CD8-positive, alpha-beta memory T cell (primary cell): ENCODE measurements around the gene CYLD. TPM values are rescaled to one million over a fixed set of nuclear protein-coding genes. Genes with fewer than 3 reads are reported as not detected.

Experiments used
- CTCF ChIA-PET: fragments of 350-600 bp; sonication (Branson Sonifier 250); formaldehyde crosslinking; loops from one replicate; lab custom pipeline; 2021; ENCODE audit warnings: antibody characterized with exemption; lab: Charles Lee
- POLR2A ChIA-PET: fragments of 350-600 bp; sonication (Branson Sonifier 250); formaldehyde crosslinking; loops from one replicate; lab custom pipeline; 2021; ENCODE audit warnings: antibody characterized with exemption; lab: Charles Lee
- DNase-seq, 5 donors: peaks; one replicate each; pipeline versions ENCODE4 v3.0.0 to v3.0.0-alpha.2; 2020 to 2022; ENCODE audit warnings: mixed read lengths in 1 of 5
- H3K27ac ChIP-seq: one replicate; pipeline ENCODE4 v1.7.0; 2013; ENCODE audit warnings: low read depth, mild to moderate bottlenecking, low read length, moderate library complexity
- H3K27me3 ChIP-seq: 2 replicates; pipeline ENCODE4 v1.7.0; 2013; ENCODE audit warnings: low read length, mild to moderate bottlenecking; ENCODE audit not compliant: insufficient read depth, poor library complexity, severe bottlenecking
- H3K36me3 ChIP-seq: 2 replicates; pipeline ENCODE4 v1.7.0; 2013; ENCODE audit warnings: mild to moderate bottlenecking, low read length, moderate library complexity; ENCODE audit not compliant: insufficient read depth
- H3K4me1 ChIP-seq: 2 replicates; pipeline ENCODE4 v1.7.0; 2013; ENCODE audit warnings: mild to moderate bottlenecking, low read length, moderate library complexity; ENCODE audit not compliant: insufficient read depth
- H3K4me3 ChIP-seq: 2 replicates; pipeline ENCODE4 v1.7.0; 2013; ENCODE audit warnings: mild to moderate bottlenecking, low read length
- H3K9me3 ChIP-seq: 2 replicates; pipeline ENCODE4 v1.7.0; 2013; ENCODE audit warnings: mild to moderate bottlenecking, low read length
- H3K27ac Mint-ChIP-seq, 8 donors: one replicate each; pipeline ENCODE4 v1.8.0; 2020 to 2021; ENCODE audit warnings: mixed read lengths in 8 of 8, mild to moderate bottlenecking in 6 of 8, inconsistent platforms in 3 of 8, moderate library complexity in 3 of 8
- H3K27me3 Mint-ChIP-seq, 2 donors: one replicate each; pipeline ENCODE4 v1.8.0; 2020 to 2021; ENCODE audit warnings: mixed read lengths in 2 of 2, mild to moderate bottlenecking in 1 of 2, moderate library complexity in 1 of 2
- H3K36me3 Mint-ChIP-seq, 3 donors: one replicate each; pipeline ENCODE4 v1.8.0; 2020 to 2021; ENCODE audit warnings: mixed read lengths in 3 of 3, inconsistent platforms in 1 of 3, mild to moderate bottlenecking in 1 of 3
- H3K4me1 Mint-ChIP-seq, 3 donors: one replicate each; pipeline ENCODE4 v1.8.0; 2020 to 2021; ENCODE audit warnings: mixed read lengths in 3 of 3, inconsistent platforms in 1 of 3, mild to moderate bottlenecking in 1 of 3
- H3K4me3 Mint-ChIP-seq, 7 donors: one replicate each; pipeline ENCODE4 v1.8.0; 2020 to 2021; ENCODE audit warnings: mixed read lengths in 7 of 7, mild to moderate bottlenecking in 6 of 7, moderate library complexity in 4 of 7, inconsistent platforms in 2 of 7
- H3K9me3 Mint-ChIP-seq, 5 donors: one replicate each; pipeline ENCODE4 v1.8.0; 2020 to 2022; ENCODE audit warnings: mixed read lengths in 5 of 5, mild to moderate bottlenecking in 3 of 5, moderate library complexity in 2 of 5, inconsistent platforms in 1 of 5
- polyA plus RNA-seq: library from polyadenylated mRNA; unstranded; fragments of 300-500 nt; fragmentation: Illumina TruSeq; gene quantifications from one replicate; pipeline ENCODE4 v1.2.3, GENCODE V29; 2021
- total RNA-seq, 2 experiments: library from RNA; stranded (reverse); gene quantifications; one replicate each; pipeline ENCODE4 v1.2.3, GENCODE V29; 2021

Gene CYLD
- total and polyA plus RNA-seq, 3 experiments from 2014 or later: 105 to 152 (median 144) TPM

DNA sequence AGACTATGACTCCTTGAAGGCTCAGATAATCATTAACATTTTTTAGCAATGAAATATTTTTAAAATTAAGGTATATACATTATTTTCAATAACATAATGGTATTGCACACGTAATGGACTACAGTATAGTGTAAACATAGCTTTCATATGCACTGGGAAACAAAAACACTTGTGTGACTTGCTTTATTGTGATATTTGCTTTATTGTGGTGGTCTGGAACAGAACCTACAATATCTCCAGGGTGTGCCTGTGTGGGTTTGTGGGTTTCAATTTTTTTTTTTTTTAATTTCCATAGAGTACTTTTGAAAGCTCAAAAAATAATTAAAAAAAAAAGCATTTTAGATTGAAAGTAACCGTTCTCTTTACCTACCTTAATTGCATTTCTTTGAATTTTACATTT, 25.3 kb downstream of the CYLD start:
- Mint-ChIP-seq H3K27me3 (no peaks in the 10 kb centered on the region), H3K9me3 (peaks cover 0 to 9% (median 3%) of the 10 kb centered on the region in 5 donors), H3K4me3 (peak overlapping the region in 4 of 7 donors; percentile 21 to 63 (median 49)), H3K4me1 (peaks cover 74 to 100% (median 99%) of the 10 kb centered on the region in 3 donors), H3K27ac (peak overlapping the region in 6 of 8 donors; percentile 4 to 84 (median 47)), H3K36me3 (peaks cover 40 to 88% (median 44%) of the 10 kb centered on the region in 3 donors)
- Histone ChIP-seq H3K4me3 (no peak overlapping the region), H3K27ac (no peak overlapping the region), H3K4me1 (peaks cover 62% of the 10 kb centered on the region), H3K27me3 (no peaks in the 10 kb centered on the region), H3K36me3 (peaks cover 29% of the 10 kb centered on the region), H3K9me3 (peaks cover 5% of the 10 kb centered on the region)
- CTCF ChIA-PET: interaction anchor here (1.1 to 1.9 kb wide), 5 partner anchors 20 to 100 kb away, joined by 3 to 4 read pairs (median 4); partner anchors contain the start of genes CYLD and SNX20
- POLR2A ChIA-PET: no interaction called here
- DNase-seq: no peak

DNA sequence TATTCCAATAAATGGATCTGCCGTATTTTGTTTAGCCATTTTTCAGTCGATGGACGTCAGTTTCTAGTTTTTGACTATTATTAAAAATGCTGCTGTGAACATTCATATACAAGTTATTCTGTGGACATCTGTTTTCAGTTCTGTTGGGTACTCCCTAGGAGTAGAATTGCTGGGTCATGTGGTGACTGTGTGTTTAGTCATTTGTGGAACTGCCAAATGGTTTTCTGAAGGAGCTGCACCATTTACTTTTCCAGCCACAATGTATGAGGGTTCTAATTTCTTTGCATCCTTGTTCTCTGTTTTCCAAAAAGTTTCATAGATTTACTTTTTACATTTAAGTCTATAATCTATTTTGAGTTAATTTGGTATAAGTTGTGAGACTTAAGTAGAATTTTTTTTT, 29.5 kb downstream of the CYLD start:
- H3K4me3 ChIP-seq: no peak overlapping the region
- H3K27ac ChIP-seq: no peak overlapping the region
- peak overlapping the region in 3 of 8 donors; percentile 21 to 44 (median 26) for H3K27ac Mint-ChIP-seq
- H3K27me3 ChIP-seq: no peaks in the 10 kb centered on the region
- H3K9me3 ChIP-seq: no peaks in the 10 kb centered on the region
- peaks cover 63 to 99% (median 97%) of the 10 kb centered on the region in 3 donors for H3K4me1 Mint-ChIP-seq
- H3K27me3 Mint-ChIP-seq: no peaks in the 10 kb centered on the region
- H3K36me3 Mint-ChIP-seq: peaks cover 28 to 86% (median 37%) of the 10 kb centered on the region in 3 donors
- ChIA-PET POLR2A (no interaction called here), CTCF (interaction anchor here (1.9 kb wide), 1 partner anchor 35 kb away, joined by 6 read pairs; no protein-coding TSS in a partner anchor)
- peaks cover 31% of the 10 kb centered on the region for H3K36me3 ChIP-seq
- peaks cover 25% of the 10 kb centered on the region for H3K4me1 ChIP-seq
- peaks cover 0 to 5% (median 0%) of the 10 kb centered on the region in 5 donors for H3K9me3 Mint-ChIP-seq
- H3K4me3 Mint-ChIP-seq: no peak overlapping the region
- no peak for DNase-seq

DNA sequence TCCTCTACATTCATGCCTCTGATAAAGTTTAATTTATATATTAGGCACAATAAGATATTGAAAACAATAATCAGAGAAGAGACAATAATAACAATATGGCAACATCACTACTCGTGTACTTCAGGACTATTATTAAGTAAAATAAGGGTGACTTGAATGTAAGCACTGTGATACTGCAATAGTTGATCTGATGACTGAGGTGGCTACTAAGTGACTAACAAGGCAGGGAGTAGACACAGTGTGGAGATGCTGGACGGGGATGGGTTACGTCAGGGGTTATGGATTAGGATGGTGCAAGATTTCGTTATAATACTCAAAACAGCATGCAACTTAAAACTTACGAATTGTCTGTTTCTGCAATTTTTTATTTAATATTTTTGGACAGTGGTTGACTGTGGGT, 32.5 kb downstream of the CYLD start:
- H3K4me3 ChIP-seq: no peak overlapping the region
- H3K9me3 ChIP-seq: no peaks in the 10 kb centered on the region
- Mint-ChIP-seq H3K4me1 (peaks cover 47 to 96% (median 91%) of the 10 kb centered on the region in 3 donors), H3K9me3 (peaks cover 0 to 4% (median 0%) of the 10 kb centered on the region in 5 donors), H3K27me3 (no peaks in the 10 kb centered on the region), H3K36me3 (peaks cover 13 to 86% (median 33%) of the 10 kb centered on the region in 3 donors), H3K4me3 (peak overlapping the region in 1 of 7 donors; percentile 30), H3K27ac (peak overlapping the region in 4 of 8 donors; percentile 21 to 64 (median 30))
- DNase-seq: no peak
- H3K36me3 ChIP-seq: peaks cover 40% of the 10 kb centered on the region
- ChIA-PET CTCF (no interaction called here), POLR2A (no interaction called here)
- H3K27me3 ChIP-seq: no peaks in the 10 kb centered on the region
- H3K4me1 ChIP-seq: peaks cover 4% of the 10 kb centered on the region
- no peak overlapping the region for H3K27ac ChIP-seq

DNA sequence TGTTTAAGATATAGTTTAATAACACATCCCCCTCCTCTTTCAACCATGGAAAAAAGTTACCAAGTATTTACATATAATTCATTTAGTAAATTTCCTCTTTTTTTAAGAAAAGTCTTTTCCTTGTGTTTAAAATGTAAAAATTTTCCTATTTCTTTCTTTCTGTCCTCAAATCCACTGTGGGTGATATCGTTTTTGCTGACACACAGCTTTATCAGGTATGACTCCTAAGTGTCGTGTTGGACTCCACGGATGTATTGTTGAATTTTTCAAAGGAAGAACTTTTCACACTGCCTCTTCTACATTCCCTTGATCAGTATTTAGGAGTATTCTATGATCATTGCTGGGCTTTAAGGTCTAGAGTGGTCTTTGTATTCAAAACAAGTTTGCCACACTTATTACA, 33.1 kb downstream of the CYLD start:
- Histone ChIP-seq H3K4me1 (peaks cover 4% of the 10 kb centered on the region), H3K27ac (no peak overlapping the region), H3K36me3 (peaks cover 45% of the 10 kb centered on the region), H3K4me3 (no peak overlapping the region), H3K9me3 (no peaks in the 10 kb centered on the region), H3K27me3 (no peaks in the 10 kb centered on the region)
- Mint-ChIP-seq H3K36me3 (peaks cover 13 to 87% (median 34%) of the 10 kb centered on the region in 3 donors), H3K4me1 (peaks cover 48 to 95% (median 91%) of the 10 kb centered on the region in 3 donors), H3K27ac (peak overlapping the region in 3 of 8 donors; percentile 7 to 66 (median 46)), H3K4me3 (no peak overlapping the region), H3K9me3 (peaks cover 0 to 4% (median 0%) of the 10 kb centered on the region in 5 donors), H3K27me3 (no peaks in the 10 kb centered on the region)
- DNase-seq: no peak
- ChIA-PET CTCF (no interaction called here), POLR2A (no interaction called here)

DNA sequence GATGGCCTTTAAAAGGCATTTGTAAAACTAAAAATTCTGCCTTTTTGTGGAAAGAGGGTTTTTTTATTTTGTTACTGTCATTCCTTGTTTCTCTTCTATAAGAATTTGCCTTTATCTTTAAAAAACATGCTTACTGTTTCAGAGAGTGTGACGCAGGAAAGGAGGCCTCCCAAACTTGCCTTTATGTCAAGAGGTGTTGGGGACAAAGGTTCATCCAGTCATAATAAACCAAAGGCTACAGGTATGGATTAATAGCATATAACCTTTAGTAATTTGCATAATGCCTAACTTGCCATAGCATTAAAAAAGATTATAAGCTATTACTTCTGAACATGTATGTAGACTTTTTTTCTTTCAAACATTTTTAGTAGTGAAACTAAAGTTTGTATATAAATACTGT, 34.2 kb downstream of the CYLD start:
- H3K27ac Mint-ChIP-seq: peak overlapping the region in 2 of 8 donors; percentile 17 to 41
- no peak for DNase-seq
- no peaks in the 10 kb centered on the region for H3K9me3 ChIP-seq
- peaks cover 48% of the 10 kb centered on the region for H3K36me3 ChIP-seq
- H3K27me3 Mint-ChIP-seq: no peaks in the 10 kb centered on the region
- peaks cover 55 to 95% (median 90%) of the 10 kb centered on the region in 3 donors for H3K4me1 Mint-ChIP-seq
- no peak overlapping the region for H3K4me3 ChIP-seq
- no peak overlapping the region for H3K27ac ChIP-seq
- H3K4me3 Mint-ChIP-seq: no peak overlapping the region
- H3K27me3 ChIP-seq: no peaks in the 10 kb centered on the region
- peaks cover 5% of the 10 kb centered on the region for H3K4me1 ChIP-seq
- CTCF ChIA-PET: interaction anchor here (1.7 kb wide), 1 partner anchor 30 kb away, joined by 7 read pairs; no protein-coding TSS in a partner anchor
- H3K36me3 Mint-ChIP-seq: peaks cover 16 to 86% (median 42%) of the 10 kb centered on the region in 3 donors
- peaks cover 0 to 4% (median 0%) of the 10 kb centered on the region in 5 donors for H3K9me3 Mint-ChIP-seq
- POLR2A ChIA-PET: no interaction called here

DNA sequence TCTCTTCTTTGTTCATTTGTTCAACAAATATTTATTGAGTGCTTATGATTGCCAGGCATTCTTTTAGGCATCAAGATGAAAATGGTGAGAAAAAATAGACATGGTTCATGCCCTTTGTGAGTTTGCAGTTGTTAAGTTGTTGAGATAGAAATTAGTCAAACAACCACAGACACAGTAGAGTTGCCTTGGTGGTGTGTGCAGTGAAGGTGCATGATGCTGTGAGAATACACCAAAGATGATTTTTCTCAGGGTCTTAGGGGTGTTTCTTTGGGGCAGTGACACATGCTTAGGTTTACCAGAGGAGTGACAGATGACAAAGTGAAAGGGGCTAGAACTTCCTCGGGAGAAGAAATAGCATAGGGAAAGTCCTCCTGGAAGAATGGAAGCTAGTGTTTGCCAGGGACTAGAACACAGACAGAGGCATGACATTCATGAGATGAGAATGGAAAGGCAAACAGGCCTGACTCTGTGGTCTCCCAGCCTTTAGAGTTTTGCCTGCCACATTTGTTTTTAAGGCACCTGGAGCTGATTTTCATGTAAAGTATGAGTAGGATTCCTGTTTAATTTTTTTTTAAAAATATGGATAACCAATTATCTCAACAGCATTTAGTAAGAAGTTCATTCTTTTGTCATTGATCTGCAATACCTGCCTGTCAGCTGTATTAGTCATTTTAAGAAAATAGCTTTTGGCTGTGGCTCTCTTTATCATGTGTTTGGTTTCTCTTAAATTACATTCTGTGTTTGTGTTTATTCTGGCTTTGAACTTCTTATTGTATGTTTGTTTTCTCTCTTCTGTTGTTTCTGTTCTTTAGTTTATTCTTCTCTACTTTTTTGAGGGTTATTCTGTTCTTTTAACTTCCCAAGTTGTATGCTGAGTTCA, 36.6 kb downstream of the CYLD start:
- no peak for DNase-seq
- Histone ChIP-seq H3K9me3 (no peaks in the 10 kb centered on the region), H3K4me1 (peaks cover 14% of the 10 kb centered on the region), H3K27ac (no peak overlapping the region), H3K36me3 (peaks cover 50% of the 10 kb centered on the region), H3K4me3 (no peak overlapping the region), H3K27me3 (no peaks in the 10 kb centered on the region)
- Mint-ChIP-seq H3K36me3 (peaks cover 13 to 87% (median 44%) of the 10 kb centered on the region in 3 donors), H3K4me1 (peaks cover 55 to 86% (median 85%) of the 10 kb centered on the region in 3 donors), H3K27ac (peak overlapping the region; percentile 11 to 96 (median 72)), H3K4me3 (no peak overlapping the region), H3K27me3 (no peaks in the 10 kb centered on the region), H3K9me3 (no peaks in the 10 kb centered on the region)
- POLR2A ChIA-PET: no interaction called here
- CTCF ChIA-PET: interaction anchor here (1.2 kb wide), 1 partner anchor 28 kb away, joined by 5 read pairs; no protein-coding TSS in a partner anchor

DNA sequence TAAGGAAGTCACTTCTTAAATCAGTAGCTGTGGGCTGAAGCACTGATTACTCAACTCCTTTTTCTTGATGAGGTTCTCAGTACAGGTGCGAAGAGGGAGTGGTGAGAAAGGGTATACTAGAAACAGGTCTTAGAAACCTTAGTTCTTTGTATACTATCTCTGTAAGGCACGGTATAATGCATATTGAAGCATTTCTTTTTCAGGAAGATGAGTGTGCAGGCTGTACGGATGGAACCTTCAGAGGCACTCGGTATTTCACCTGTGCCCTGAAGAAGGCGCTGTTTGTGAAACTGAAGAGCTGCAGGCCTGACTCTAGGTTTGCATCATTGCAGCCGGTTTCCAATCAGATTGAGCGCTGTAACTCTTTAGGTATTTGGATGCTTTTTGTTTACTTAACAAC, 39.2 kb downstream of the CYLD start:
- H3K36me3 Mint-ChIP-seq: peaks cover 31 to 89% (median 48%) of the 10 kb centered on the region in 3 donors
- Histone ChIP-seq H3K9me3 (no peaks in the 10 kb centered on the region), H3K36me3 (peaks cover 64% of the 10 kb centered on the region), H3K27ac (no peak overlapping the region), H3K27me3 (no peaks in the 10 kb centered on the region), H3K4me3 (no peak overlapping the region), H3K4me1 (peaks cover 14% of the 10 kb centered on the region)
- H3K9me3 Mint-ChIP-seq: no peaks in the 10 kb centered on the region
- peaks cover 45 to 79% (median 71%) of the 10 kb centered on the region in 3 donors for H3K4me1 Mint-ChIP-seq
- CTCF ChIA-PET: interaction anchor here (0.8 to 3.1 kb wide), 5 partner anchors 12 to 116 kb away, joined by 3 to 15 read pairs (median 3); no protein-coding TSS in a partner anchor
- H3K27me3 Mint-ChIP-seq: no peaks in the 10 kb centered on the region
- peak overlapping the region in 7 of 8 donors; percentile 71 to 92 (median 89) for H3K27ac Mint-ChIP-seq
- H3K4me3 Mint-ChIP-seq: peak overlapping the region in 6 of 7 donors; percentile 27 to 81 (median 58)
- POLR2A ChIA-PET: no interaction called here
- no peak for DNase-seq
